SK-N-SH (cell line): ENCODE measurements around the gene SNX5. TPM values are rescaled to one million over a fixed set of nuclear protein-coding genes. Genes with fewer than 3 reads are reported as not detected.

ENCODE experiments used
- CTCF ChIA-PET: fragments of 300-600, 350-600 bp; formaldehyde crosslinking; extraction: SDS; loops from one replicate; lab custom pipeline; 2021; lab: Yijun Ruan, JAX
- POLR2A ChIA-PET: fragments of 350-600 bp; sonication (Branson Sonifier 250); formaldehyde crosslinking; extraction: SDS; loops from one replicate; lab custom pipeline; 2020; ENCODE audit warnings: antibody characterized with exemption, inconsistent platforms; lab: Yijun Ruan, JAX
- DNase-seq: peaks from one replicate; pipeline ENCODE4 v3.0.0; 2012
- H2AFZ ChIP-seq: fragments of 200-600 bp; sonication (generic); 2 replicates; pipeline ENCODE4 v1.8.1; 2016; ENCODE audit warnings: antibody characterized with exemption, mild to moderate bottlenecking, low read depth
- H3F3A ChIP-seq: fragments of 200-600 bp; sonication (generic); replicated peaks from 2 replicates; pipeline ENCODE3; 2016; ENCODE audit warnings: antibody characterized with exemption, mild to moderate bottlenecking; ENCODE audit not compliant: insufficient read depth
- H3K27ac ChIP-seq, 2 experiments: fragments of 200-500 bp in 1 of 2; fragments of 200-600 bp in 1 of 2; sonication (Bioruptor generic) in 1 of 2; sonication (generic), shearing (Covaris generic) in 1 of 2; 2 replicates each; pipeline versions ENCODE4 v1.5.1 to v1.6.1; 2014 to 2016; ENCODE audit warnings: low read depth in 2 of 2, inconsistent platforms in 1 of 2, low read length in 1 of 2, mild to moderate bottlenecking in 1 of 2, mixed read lengths in 1 of 2
- H3K27me3 ChIP-seq: fragments of 200-600 bp; sonication (generic), shearing (Covaris generic); 2 replicates; pipeline ENCODE4 v1.6.1; 2016; ENCODE audit warnings: mixed run types; ENCODE audit not compliant: insufficient read depth
- H3K36me3 ChIP-seq, 2 experiments: fragments of 200-500 bp in 1 of 2; fragments of 200-600 bp in 1 of 2; sonication (Bioruptor generic) in 1 of 2; sonication (generic) in 1 of 2; replicated peaks in 1 of 2; 2 replicates each; pipeline versions ENCODE3 to v1.5.1; 2014 to 2016; ENCODE audit warnings: low read length in 1 of 2, mild to moderate bottlenecking in 1 of 2; ENCODE audit not compliant: insufficient read depth in 2 of 2, control insufficient read depth in 1 of 2
- H3K4me1 ChIP-seq, 2 experiments: fragments of 200-500 bp in 1 of 2; fragments of 200-600 bp in 1 of 2; sonication (Bioruptor generic) in 1 of 2; sonication (generic), shearing (Covaris generic) in 1 of 2; 2 replicates each; pipeline versions ENCODE4 v1.5.1 to v1.6.1; 2014 to 2016; ENCODE audit warnings: low read depth in 1 of 2, low read length in 1 of 2, mixed run types in 1 of 2; ENCODE audit not compliant: insufficient read depth in 2 of 2, control insufficient read depth in 1 of 2
- H3K4me2 ChIP-seq: fragments of 200-600 bp; sonication (generic), shearing (Covaris generic); 2 replicates; pipeline ENCODE4 v1.6.1; 2017; ENCODE audit warnings: mixed run types
- H3K4me3 ChIP-seq, 2 experiments: fragments of 200-500 bp in 1 of 2; fragments of 200-600 bp in 1 of 2; sonication (Bioruptor generic) in 1 of 2; sonication (generic), shearing (Covaris generic) in 1 of 2; 2 replicates each; pipeline versions ENCODE4 v1.5.1 to v1.8.1; 2014 to 2016; ENCODE audit warnings: low read depth in 2 of 2, inconsistent platforms in 1 of 2, low read length in 1 of 2, mild to moderate bottlenecking in 1 of 2, mixed read lengths in 1 of 2, moderate library complexity in 1 of 2
- H3K79me2 ChIP-seq: fragments of 200-600 bp; sonication (generic); 2 replicates; pipeline ENCODE4 v1.8.1; 2017; ENCODE audit warnings: mild to moderate bottlenecking; ENCODE audit not compliant: insufficient read depth
- H3K9ac ChIP-seq: fragments of 200-600 bp; sonication (generic); 2 replicates; pipeline ENCODE4 v1.6.1; 2017; ENCODE audit warnings: mixed run types
- H3K9me2 ChIP-seq: fragments of 200-600 bp; sonication (generic); 2 replicates; pipeline ENCODE4 v1.6.1; 2017; ENCODE audit warnings: mixed run types
- H3K9me3 ChIP-seq: fragments of 200-600 bp; sonication (generic); 2 replicates; pipeline ENCODE4 v1.6.1; 2017; ENCODE audit warnings: mixed run types, mild to moderate bottlenecking, moderate library complexity
- H4K20me1 ChIP-seq: fragments of 200-600 bp; sonication (generic); 2 replicates; pipeline ENCODE4 v1.6.1; 2017; ENCODE audit warnings: mild to moderate bottlenecking, mixed run types; ENCODE audit not compliant: insufficient read depth
- ELF1 ChIP-seq: IDR thresholded peaks from 2 replicates; pipeline ENCODE4 v1.4.0; 2012
- EP300 ChIP-seq, 2 experiments: IDR thresholded peaks; 2 replicates each; pipeline versions ENCODE4 v1.4.0 to v1.6.1; 2012; ENCODE audit warnings: borderline replicate concordance in 1 of 2, low read depth in 1 of 2, low read length in 1 of 2
- MAX ChIP-seq: IDR thresholded peaks from 2 replicates; pipeline ENCODE4 v1.4.0; 2012; ENCODE audit warnings: low read depth
- NFIC ChIP-seq: IDR thresholded peaks from 2 replicates; pipeline ENCODE4 v1.4.0; 2012; ENCODE audit warnings: borderline replicate concordance
- PBX3 ChIP-seq: IDR thresholded peaks from 2 replicates; pipeline ENCODE4; 2012
- RAD21 ChIP-seq: IDR thresholded peaks from 2 replicates; pipeline ENCODE4 v1.6.1; 2012; ENCODE audit warnings: mild to moderate bottlenecking, low read length
- REST ChIP-seq: IDR thresholded peaks from 2 replicates; pipeline ENCODE4 v1.6.1; 2012; ENCODE audit warnings: mild to moderate bottlenecking, low read depth, low read length, moderate library complexity
- SIN3A ChIP-seq: IDR thresholded peaks from 2 replicates; pipeline ENCODE4 v1.6.1; 2012; ENCODE audit warnings: low read depth, mild to moderate bottlenecking, low read length, moderate library complexity, borderline replicate concordance
- SMC3 ChIP-seq: IDR thresholded peaks from 2 replicates; pipeline ENCODE4 v1.6.1; 2012; ENCODE audit warnings: low read depth, low read length, improper control_type of control experiment
- TCF12 ChIP-seq: IDR thresholded peaks from 2 replicates; pipeline ENCODE4 v1.4.0; 2012
- USF2 ChIP-seq: fragments of 150-350 bp; IDR thresholded peaks from 2 replicates; pipeline ENCODE4 v1.6.1; 2017; ENCODE audit warnings: antibody characterized with exemption, low read length, low read depth, borderline replicate concordance
- YY1 ChIP-seq: IDR thresholded peaks from 2 replicates; pipeline ENCODE4 v1.4.0; 2012; ENCODE audit warnings: low read depth, mild to moderate bottlenecking
- WGBS: methylation state at CpG from one replicate; pipeline ENCODE4 v1.1.6; 2017; ENCODE audit warnings: low lambda C conversion rate; 5-methylcytosine and 5-hydroxymethylcytosine counted together
- polyA plus RNA-seq, 3 experiments: library from polyadenylated mRNA; depleted of rRNA; stranded (reverse); fragments of >200 nt; gene quantifications; 2 replicates each; pipeline ENCODE4 v1.2.3, GENCODE V29; 2012
- TF ChIP-seq, protein P1 (sequence below): IDR thresholded peaks from 2 replicates; pipeline ENCODE4 v1.4.0; 2012; ENCODE audit warnings: low read depth, borderline replicate concordance
- TF ChIP-seq, protein P2 (sequence below): fragments of 150-350 bp; IDR thresholded peaks from 2 replicates; pipeline ENCODE4 v1.6.1; 2016; ENCODE audit warnings: mild to moderate bottlenecking, low read depth, low read length

SNX5 gene
- polyA plus RNA-seq, 1 of the 3 experiments (the other 2 are of a cell fraction), result 76.2 TPM

DNA sequence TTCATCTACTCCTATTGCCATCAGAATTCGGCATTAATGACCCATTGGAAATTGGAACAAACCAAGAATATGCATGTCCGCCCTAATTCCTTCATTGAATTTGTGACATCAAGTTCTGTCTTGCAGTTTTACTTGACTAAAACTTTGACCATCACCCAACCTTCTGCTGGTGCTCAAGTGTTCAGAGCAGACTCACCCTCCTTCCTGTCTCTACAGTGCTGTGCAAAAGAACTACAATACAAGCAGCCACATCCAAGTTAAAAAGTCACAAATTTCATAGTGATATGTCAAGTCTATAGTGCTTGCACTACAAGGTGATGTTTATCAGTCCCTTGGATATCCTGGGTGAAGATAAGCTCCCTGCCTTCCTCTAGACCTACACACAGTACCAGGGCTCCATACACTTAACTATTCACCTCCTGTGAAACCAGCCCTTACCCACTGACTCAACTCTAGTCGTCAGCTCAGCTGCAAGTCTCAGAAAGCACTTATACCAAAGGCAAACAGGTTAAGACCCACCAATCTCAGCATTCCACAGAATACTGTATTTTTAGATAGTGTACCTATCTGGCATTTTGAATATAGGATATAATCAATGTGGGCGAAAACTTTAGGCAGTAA, 23.6 kb downstream of the SNX5 start:
- ChIA-PET CTCF (interaction anchor here (1.4 kb wide), 1 partner anchor 11 kb away, joined by 3 read pairs; no protein-coding TSS in a partner anchor), POLR2A (no interaction called here)
- Histone ChIP-seq H3K79me2 (peaks cover 16% of the 10 kb centered on the region), H3K36me3 (peaks cover 70 to 95% of the 10 kb centered on the region in 2 experiments), H3K27ac (no peak overlapping the region), H3K9ac (no peak overlapping the region), H3F3A (peaks cover 26% of the 10 kb centered on the region), H3K4me2 (no peak overlapping the region), H2AFZ (no peak overlapping the region), H3K4me3 (no peak overlapping the region), H3K4me1 (no peaks in the 10 kb centered on the region), H3K9me2 (no peaks in the 10 kb centered on the region), H4K20me1 (peaks cover 3% of the 10 kb centered on the region; the same call in 1 of the 2 replicates), H3K27me3 (no peaks in the 10 kb centered on the region), H3K9me3 (no peaks in the 10 kb centered on the region)
- no peak for DNase-seq
- TF ChIP-seq, protein P1, sequence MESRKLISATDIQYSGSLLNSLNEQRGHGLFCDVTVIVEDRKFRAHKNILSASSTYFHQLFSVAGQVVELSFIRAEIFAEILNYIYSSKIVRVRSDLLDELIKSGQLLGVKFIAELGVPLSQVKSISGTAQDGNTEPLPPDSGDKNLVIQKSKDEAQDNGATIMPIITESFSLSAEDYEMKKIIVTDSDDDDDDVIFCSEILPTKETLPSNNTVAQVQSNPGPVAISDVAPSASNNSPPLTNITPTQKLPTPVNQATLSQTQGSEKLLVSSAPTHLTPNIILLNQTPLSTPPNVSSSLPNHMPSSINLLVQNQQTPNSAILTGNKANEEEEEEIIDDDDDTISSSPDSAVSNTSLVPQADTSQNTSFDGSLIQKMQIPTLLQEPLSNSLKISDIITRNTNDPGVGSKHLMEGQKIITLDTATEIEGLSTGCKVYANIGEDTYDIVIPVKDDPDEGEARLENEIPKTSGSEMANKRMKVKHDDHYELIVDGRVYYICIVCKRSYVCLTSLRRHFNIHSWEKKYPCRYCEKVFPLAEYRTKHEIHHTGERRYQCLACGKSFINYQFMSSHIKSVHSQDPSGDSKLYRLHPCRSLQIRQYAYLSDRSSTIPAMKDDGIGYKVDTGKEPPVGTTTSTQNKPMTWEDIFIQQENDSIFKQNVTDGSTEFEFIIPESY, result no peak
- 85% methylated on average over 4 of the region's 4 CpGs for WGBS

DNA sequence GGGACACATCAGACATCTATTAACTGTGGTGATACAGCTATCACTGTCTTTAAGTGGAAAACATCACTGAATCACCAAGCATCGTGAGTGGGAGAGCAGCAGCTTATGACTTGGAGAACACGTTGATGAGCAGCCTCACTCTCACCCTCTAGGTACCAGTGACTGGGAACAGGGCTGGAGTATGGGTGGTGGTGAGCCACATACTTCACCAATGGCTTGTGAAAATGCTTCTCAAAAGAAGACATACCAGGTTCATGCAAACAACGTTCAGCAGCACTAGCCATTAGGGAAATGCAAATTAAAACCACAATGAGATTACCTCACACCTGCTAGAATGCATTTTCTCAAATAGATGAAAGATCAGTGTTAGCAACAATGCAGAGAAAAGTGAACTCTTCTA, 25.3 kb downstream of the SNX5 start:
- H3K27me3 ChIP-seq, result no peaks in the 10 kb centered on the region
- DNase-seq, result no peak
- 76% methylated on average over 3 of the region's 3 CpGs for WGBS
- H3K36me3 ChIP-seq, result peaks cover 56 to 79% of the 10 kb centered on the region in 2 experiments
- TF ChIP-seq EP300 (IDR thresholded peaks at IDR 0.05; ENCODE audit: borderline replicate concordance in 1 of 2, low read depth in 1 of 2, low read length in 1 of 2) (no peak), SIN3A (no peak), MAX (no peak), NFIC (no peak), YY1 (no peak), SMC3 (no peak), RAD21 (no peak), ELF1 (no peak), USF2 (no peak), TCF12 (no peak), REST (no peak), PBX3 (no peak)
- TF ChIP-seq, protein P2, sequence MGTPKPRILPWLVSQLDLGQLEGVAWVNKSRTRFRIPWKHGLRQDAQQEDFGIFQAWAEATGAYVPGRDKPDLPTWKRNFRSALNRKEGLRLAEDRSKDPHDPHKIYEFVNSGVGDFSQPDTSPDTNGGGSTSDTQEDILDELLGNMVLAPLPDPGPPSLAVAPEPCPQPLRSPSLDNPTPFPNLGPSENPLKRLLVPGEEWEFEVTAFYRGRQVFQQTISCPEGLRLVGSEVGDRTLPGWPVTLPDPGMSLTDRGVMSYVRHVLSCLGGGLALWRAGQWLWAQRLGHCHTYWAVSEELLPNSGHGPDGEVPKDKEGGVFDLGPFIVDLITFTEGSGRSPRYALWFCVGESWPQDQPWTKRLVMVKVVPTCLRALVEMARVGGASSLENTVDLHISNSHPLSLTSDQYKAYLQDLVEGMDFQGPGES, result no peak
- H3K4me3 ChIP-seq, result no peak overlapping the region
- CTCF ChIA-PET, result no interaction called here
- H3K4me1 ChIP-seq, result peaks cover 0 to 6% of the 10 kb centered on the region in 2 experiments; a peak in 1 of 4 replicates
- H3K79me2 ChIP-seq, result peaks cover 4% of the 10 kb centered on the region
- H3K4me2 ChIP-seq, result no peak overlapping the region
- H2AFZ ChIP-seq, result no peak overlapping the region
- H3K27ac ChIP-seq, result no peak overlapping the region
- no peaks in the 10 kb centered on the region for H3K9me2 ChIP-seq
- no peak overlapping the region for H3K9ac ChIP-seq
- POLR2A ChIA-PET, result no interaction called here
- H4K20me1 ChIP-seq, result peaks cover 3% of the 10 kb centered on the region; the same call in 1 of the 2 replicates
- no peaks in the 10 kb centered on the region for H3K9me3 ChIP-seq
- H3F3A ChIP-seq, result peaks cover 20% of the 10 kb centered on the region
